AG10803 (cell line): Measurements from ENCODE around the gene ATOSB.
A peak's percentile ranks its signal among the peaks of the same experiment; 100 is the strongest.

Experiments used
- DNase-seq: peaks from one replicate; pipeline ENCODE4 v3.0.0; 2010; ENCODE audit warnings: low read depth
- H3K4me3 ChIP-seq: 2 replicates; pipeline ENCODE4 v1.5.1; 2011; ENCODE audit warnings: mild to moderate bottlenecking, low read length, control low read depth
- TF ChIP-seq, protein P1 (sequence below): conservative IDR thresholded peaks from 2 replicates; pipeline ENCODE4 v1.5.1; 2011; ENCODE audit warnings: mild to moderate bottlenecking, low read length, control low read depth, inconsistent platforms

ATOSB gene

DNA sequence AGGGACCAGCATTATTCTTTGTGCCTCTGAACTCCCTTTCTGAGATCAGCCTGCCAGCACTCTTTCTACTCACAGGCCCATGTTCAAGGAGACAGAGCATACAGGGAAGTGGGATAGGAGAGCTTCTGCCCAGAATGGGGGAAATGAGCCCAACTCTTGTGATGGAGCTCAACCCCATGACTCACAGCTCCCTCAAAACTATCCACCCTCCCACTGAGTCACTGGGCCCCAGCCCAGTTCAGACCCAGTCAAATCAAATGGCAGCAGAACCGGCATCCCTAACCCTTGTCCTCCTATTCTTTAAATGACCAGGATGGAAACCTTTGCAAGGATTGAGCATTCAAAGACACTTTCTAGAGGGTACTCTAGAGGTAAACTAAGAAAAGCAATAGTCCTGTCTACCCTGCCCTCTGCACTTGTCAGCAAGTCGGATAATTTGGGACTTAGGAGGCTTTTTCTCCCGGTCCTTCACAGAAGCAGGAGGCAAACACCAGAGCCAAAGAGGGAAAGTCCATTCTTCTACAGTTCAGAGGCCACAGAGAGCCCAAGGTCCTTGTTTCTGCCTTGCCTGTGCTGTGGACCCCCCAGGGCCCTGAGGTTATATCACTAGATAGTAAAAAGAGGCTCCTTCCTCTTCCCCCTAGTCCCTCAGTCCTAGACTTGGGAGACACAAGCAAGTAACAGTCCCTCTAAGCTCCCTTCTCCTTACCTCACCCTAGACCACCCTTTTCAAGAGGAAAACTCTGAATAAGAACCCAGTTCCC, 3.2 kb downstream of the ATOSB start:
- DNase-seq, result peak; percentile 84
- H3K4me3 ChIP-seq, result peak overlapping the region; percentile 63
- TF ChIP-seq, protein P1, sequence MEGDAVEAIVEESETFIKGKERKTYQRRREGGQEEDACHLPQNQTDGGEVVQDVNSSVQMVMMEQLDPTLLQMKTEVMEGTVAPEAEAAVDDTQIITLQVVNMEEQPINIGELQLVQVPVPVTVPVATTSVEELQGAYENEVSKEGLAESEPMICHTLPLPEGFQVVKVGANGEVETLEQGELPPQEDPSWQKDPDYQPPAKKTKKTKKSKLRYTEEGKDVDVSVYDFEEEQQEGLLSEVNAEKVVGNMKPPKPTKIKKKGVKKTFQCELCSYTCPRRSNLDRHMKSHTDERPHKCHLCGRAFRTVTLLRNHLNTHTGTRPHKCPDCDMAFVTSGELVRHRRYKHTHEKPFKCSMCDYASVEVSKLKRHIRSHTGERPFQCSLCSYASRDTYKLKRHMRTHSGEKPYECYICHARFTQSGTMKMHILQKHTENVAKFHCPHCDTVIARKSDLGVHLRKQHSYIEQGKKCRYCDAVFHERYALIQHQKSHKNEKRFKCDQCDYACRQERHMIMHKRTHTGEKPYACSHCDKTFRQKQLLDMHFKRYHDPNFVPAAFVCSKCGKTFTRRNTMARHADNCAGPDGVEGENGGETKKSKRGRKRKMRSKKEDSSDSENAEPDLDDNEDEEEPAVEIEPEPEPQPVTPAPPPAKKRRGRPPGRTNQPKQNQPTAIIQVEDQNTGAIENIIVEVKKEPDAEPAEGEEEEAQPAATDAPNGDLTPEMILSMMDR, result no peak

DNA sequence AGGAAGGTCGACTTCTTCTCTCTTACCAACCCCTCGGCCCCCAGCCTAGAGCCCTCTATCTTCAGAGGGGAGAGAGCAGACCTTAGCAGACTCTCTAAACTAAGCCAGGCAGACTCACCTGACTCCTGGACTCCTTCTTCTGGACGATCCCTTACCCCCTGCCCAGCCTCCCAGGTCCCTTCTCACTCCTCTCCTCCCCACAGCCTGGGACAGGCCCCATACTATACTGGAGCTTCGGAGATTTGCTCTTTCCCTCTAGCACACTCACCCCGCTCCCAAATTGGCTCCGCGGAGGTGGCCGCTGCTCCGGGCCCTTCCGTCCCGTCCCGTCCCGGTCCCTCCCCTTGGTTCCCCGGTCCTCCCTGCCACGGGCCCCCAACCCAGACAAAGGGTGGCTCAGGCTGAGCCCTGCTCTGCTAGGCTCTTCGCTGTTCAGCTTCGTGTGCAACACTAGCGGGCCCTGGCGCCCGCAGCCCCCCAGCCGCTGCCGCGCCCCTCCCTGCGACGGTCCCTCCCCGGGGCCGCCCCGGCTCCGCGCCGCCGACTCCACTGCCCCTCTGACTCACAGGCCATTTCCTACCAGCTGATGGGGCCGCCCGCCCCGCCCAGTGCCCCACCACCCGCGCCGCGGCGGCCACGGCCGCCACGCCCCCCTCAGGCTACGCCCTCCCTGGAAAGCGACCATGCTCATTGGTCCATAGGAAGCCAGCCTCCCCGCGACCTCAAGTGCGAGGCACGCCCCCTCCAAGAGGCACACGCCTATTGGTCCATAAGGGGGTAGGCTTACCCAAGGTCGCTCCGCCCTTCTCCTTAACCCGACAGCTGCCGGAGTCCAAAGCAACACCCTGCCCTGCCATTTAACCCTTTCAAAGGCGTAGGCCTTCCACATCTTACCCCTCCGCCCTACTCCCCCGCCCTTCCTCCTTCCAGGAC, 4.4 kb downstream of the ATOSB start:
- peak overlapping the region; percentile 90 for H3K4me3 ChIP-seq
- peak; percentile 99 for DNase-seq
- TF ChIP-seq, protein P1, result no peak

DNA sequence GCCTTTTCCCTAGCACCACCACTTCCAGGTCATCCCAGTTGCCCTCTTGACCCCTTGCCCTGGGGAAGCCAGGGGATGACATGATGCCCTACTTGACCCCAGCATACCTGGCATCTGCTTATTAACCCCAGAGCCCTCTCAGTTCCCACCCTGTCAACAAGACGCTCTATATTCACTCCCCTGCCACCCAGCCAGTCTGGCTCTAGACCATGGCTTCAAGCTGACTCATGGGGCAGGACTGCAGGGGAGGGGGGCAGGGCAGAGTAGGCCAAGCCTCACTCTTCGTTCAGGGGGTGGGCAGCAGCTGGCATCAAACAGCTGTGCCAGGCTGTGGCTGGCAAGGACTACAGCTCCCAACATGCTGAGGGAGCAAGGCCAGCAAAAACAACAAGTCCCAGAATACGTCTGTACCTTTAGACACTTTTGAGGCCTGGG, 5.3 kb downstream of the ATOSB start:
- TF ChIP-seq, protein P1, result no peak
- H3K4me3 ChIP-seq, result peak overlapping the region; percentile 90
- peak; percentile 56 for DNase-seq

DNA sequence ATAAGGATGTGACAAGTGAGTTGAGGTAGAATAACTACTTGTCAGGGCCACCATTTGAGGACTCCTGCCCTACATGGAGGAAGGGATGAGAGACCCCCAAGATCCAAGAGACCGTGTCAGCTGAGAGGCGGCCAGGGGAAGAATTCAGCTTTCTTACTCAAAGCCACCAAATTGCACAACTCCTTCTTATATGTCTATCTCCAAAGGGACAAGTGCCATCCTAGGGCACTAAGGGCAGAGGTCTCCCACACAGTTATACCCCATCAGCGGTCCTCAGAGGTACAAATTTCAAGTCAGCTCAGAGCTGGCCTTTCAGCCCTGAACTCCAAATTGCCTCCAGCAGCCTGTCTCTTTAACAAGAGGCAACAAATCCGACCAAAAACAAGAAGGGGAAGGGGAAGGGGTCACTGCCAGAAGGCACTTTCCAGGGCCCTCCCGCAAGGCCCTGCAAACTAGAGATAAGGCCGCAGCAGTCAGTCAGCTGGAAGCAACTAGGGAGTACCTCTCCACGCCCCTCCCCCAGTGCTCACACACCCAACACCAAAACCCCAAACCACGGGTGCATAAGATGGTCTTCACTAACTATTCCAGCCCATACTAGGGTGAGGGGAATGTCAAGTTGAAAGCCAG, 6.6 kb downstream of the ATOSB start:
- H3K4me3 ChIP-seq, result no peak overlapping the region
- no peak for DNase-seq
- TF ChIP-seq, protein P1, result no peak

DNA sequence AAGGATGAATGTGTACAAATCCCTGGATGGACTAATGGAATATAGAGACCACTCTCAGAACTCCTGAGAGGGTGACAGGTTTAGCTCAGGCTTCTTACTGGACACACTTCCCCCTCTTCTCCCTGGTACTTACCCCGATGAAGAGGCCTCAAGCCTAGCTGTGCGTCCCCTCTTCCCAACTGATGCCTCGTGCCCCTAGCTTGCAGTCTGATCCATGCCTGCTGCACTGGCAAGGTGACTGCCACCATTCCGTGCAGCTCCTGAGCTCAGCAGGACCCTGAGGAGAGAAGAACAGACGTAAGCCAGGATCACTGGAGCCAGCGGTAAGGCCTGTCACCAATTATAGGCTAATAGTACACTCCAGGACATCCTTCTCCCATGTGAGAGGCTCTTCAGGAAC, 7.2 kb downstream of the ATOSB start:
- no peak for DNase-seq
- TF ChIP-seq, protein P1, result no peak
- H3K4me3 ChIP-seq, result no peak overlapping the region

DNA sequence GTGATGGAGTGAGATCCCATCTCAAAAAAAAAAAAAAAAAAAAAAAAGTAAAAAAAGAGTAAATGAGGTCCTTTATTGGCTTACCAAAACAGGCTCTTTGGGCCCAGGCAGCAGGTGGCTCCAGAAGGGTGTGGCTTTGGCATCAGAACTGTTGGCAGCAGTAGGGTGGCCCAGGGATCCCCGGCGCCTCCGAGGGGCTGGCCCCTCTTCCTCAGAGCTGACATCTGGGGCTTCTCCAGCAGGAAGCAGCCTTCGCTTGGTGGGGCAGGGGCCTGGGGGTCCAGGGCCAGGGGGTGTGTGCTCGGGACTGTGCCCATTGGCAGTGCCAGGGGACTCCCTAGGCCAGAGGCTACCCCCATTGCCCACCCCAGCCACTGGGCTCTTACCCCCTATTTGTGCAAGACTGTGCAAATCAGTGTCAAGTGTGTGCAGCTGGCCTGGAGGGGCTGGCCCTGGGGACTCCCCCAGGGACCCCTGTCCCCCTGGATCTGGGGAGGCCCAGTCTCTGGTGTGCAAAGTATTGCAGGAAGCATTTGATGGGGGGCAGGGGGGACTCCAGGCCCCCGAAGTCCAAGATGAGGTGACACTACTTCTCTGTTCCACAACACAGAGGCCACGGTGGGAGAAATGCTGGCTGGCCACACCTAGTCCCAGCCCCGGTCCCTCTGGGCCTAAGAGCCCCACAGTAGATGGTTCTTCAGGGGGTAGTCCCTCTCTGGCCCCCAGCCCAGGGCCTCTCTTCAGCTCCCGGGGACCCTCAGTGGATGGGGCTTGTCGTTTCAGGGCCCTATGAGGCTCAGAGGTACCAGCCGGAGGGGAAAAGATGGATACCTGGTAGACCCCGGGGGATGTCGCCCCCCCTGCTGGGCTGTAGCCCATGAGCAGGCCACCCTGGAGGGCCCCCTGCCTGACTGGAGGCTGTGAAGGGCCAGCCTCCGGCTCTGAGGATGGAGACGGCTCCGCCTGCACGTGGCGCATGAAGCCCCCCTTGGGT, 8.1 kb downstream of the ATOSB start:
- H3K4me3 ChIP-seq, result no peak overlapping the region
- TF ChIP-seq, protein P1, result no peak
- no peak for DNase-seq
